ENCODE results near the gene LARP6.
"Not testable (repeated sequence)": the region's sequence is repeated elsewhere in the genome, so short reads cannot be mapped to it uniquely, and the experiment has no call there.

The LARP6 gene

DNA sequence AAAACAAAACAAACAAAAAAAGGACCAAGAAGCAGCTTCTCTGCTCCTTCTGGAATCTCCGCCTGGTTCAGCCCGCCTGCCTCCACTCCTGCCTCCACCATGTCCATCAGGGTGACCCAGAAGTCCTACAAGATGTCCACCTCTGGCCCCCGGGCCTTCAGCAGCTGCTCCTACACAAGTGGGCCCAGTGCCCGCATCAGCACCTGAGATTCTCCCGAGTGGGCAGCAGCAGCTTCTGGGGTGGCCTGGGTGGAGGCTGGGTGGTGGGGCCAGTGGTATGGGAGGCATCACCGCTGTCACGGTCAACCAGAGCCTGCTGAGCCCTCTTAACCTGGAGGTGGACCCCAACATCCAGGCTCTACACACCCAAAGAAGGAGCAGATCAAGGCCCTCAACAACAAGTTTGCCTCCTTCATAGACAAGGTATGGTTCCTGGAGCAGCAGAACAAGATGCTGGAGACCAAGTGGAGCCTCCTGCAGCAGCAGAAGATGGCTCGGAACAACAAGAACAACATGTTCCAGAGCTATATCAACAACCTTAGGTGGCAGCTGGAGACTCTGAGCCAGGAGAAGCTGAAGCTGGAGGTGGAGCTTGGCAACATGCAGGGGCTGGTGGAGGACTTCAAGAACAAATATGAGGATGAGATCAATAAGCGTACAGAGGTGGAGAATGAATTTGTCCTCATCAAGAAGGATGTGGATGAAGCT lies 4.8 kb upstream of the LARP6 start:
- not testable (repeated sequence) for DNase-seq

DNA sequence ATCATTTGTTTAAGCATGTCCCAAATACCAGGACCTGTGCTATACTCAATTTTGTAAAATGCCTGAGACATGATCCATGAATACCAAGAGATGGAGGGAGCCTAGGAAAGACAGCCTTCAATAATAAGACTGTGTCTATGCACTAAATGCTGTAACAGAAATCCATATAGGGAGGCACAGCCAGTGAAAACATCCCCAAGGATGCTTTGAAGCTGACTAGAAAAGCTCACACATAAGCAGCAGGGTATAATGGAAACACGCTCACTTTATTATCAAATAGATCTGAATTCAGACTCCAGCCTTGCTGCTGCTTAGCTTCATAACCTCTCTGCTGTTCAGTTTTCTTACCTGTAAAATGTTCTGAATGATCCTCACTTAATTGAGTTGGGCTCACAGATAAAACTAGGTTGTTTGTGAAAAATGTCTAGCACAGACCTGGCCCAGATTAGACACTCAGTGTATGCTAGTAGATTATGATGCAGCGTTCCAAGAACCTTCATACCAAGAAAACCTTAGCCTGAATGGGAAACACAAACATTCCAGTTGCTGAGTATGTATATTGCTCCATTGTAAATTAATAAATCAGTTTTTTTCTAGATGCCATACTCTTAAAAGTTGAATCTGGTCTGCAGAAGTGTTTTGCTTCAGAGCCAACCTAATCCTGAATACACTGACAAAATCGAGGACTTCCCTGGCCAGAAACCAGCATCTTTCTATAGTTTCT lies 3.8 kb upstream of the LARP6 start:
- no peak for DNase-seq

DNA sequence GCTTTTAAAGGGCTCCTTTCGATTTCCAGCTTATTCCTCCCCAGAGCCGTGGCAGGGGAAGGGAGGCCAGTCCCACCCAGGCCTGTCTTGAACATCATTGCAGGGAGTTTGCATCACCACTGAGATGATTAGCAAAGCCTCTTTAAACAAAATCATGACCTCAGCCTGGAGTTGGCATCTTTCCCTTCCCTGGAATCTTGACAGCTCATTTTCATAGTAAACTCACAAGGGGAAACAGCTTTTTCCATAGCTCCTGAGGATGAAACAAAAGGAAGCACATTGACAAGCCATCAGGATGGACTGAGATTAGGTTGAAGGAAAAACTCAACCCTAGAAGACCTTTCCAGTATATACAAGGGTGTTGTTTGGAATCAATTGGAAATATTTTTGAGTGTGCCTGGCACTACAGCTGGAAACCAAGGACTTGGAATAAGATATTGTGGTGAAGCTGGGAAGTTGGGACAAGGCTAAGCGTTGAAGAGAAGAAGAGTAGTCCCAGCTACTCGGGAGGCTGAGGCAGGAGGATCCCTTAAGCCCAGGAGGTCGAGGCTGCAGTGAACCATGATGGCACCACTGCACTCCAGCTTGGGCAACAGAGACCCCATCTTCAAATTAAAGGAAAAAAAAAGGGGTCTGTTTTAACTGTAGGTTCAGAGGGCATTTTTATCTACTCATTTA lies 3.1 kb upstream of the LARP6 start:
- DNase-seq: peak in 1 of 3 donors; percentile 5

DNA sequence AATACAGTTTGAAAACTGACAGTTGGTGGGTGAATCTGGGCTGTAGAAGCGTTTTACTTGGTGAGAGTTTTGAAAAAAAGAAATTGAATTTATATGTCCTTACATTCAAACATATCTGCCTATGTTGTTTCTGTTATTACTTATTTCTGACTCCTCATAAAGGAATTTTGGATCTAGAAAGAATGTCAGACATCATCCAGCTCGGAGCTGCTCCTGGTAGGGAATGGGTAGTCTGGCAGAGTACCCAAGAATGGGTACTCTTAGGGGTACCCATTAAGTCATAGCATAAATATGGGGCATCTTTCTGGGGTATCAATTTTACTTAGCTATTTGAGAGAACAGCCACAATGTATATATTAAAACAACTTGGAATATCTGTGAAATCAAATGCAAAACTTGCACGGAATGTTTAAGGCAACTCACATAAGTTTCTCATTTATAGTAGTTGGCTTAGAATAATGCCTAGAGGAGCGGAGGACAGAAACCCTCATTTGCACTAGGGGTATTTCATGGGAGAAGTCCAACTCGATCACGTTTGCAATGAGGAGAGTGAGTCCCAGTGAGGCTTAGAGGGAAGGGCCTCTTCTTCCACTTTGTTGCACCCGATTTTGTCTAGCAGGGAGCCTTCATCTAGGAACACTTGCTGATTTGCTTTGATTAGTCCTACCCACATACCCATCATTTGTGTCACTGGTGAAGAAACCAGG lies 2.4 kb upstream of the LARP6 start:
- DNase-seq: no peak

DNA sequence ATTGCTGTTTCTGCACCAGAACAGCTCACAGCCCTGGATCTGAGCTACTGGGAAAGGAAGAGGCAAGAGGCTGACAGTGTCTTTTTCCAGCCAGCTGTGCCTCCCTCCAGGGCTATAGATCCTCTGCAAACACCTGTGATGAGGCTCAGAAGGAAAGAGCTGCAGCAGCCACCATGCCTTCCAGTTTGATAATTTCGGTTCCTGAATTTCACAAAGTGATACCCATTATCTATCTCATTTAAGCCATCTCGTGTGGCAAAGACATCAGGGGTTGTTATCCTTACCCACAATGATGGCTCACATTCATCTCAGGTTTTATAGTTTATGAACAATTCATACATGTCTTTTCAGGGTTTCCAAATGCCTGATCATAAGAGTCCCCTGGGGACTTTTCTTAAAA lies 1.8 kb upstream of the LARP6 start:
- no peak for DNase-seq

DNA sequence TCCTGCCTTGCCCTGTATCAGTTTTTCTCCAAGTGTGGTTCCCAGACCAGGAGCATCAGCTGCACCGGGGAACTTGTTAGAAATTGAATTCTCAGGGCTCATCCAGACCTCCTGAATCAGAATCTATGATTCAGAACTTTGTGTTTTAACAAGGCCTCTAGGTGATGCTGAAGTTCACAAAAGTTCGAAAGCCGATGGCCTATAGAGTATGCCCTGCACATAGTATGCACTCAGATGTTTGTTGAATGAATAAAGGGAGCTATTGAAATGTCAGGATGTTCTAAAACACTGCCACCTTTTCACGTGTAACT lies 664 bp upstream of the LARP6 start:
- DNase-seq: no peak

DNA sequence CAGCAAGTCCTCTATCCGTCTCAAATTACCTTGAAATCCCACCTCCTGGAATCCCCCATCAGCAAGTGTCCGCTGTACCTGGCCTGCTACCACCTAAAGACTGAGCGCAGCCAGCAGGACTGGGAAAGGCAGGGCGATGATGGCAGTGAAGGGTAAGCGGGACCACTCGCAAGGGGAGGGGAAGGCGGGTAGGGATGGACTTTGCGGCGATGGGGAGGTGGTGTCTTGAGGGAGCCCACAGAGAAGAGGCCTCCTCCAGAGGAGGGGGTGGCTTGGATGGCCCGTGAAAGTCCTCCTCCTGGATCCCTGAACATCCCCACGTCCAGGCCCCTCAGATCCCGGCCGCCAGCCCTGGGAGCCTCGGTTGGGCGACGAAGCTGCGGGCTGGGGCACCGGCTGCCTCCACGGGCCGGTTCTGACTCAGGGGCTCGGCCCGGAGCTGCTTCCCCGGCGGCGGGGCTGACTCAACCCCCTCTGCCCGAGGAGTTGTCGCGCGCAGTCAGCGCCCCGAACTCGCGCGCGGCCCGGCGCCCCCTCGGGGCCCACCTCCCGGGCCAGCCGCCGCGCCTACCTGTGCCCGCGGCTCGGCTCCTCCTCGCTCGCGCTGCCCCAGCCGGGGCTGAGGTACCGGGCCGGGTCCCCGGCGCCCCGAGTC lies 512 bp downstream of the LARP6 start:
- DNase-seq: peak in 2 of 3 donors; percentile 38 to 43

DNA sequence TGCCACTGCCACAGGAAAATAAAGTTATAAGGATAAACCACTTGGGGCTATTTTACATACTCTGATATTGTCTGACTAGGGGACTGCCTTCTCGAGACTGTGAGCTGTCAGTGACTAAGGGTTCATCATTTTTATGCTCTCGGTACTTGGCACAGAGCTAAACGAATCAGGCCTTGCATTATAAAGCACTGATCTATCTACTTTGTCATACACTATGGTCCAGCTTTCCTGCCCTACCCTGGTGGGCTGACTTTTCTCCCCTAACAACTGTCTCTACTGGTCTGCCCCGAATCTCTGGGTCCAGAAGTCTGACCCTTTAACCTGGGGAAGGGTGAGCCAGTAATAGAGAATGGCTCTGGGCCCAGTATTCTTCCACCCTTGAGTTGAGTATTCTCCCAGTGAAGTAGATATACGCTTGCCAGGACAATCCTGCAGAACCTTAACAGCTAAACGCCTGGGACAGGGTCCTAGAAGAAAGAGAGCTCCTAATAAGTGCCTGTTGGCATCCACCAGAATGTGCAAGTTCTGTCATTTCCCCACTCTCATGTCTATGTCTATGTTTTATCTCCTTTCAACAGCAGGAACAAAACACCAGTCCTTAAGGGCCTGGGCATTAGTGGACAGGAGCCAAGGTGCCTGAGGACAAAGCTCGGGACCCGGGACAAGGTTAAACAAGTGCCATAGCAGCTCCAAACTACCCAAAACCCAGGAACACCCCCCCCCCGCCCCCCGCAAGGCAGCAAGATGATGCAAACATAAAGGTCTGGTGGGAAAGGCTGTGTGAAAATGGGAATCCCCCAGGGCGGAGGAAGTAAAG lies 1.2 kb downstream of the LARP6 start:
- DNase-seq: no peak

DNA sequence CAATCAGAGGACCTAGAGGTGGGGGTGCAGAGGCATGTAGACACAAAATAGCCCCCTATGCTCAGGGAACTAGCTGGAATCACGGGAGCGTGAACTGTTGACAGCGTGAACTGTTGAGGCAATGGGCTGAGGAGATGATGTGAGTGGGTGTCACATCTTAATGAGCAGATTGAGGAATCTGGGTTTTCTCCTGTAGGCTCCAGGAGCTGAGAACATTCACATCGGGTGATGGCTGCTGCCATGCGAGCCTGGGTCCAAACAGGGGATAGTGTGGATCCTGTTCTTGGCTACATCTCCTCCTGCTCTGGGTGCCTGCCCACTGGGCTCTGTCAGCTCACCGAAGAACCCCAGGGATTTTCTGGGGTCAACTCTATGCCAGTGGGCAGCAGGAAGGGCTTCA lies 2.1 kb downstream of the LARP6 start:
- no peak for DNase-seq

DNA sequence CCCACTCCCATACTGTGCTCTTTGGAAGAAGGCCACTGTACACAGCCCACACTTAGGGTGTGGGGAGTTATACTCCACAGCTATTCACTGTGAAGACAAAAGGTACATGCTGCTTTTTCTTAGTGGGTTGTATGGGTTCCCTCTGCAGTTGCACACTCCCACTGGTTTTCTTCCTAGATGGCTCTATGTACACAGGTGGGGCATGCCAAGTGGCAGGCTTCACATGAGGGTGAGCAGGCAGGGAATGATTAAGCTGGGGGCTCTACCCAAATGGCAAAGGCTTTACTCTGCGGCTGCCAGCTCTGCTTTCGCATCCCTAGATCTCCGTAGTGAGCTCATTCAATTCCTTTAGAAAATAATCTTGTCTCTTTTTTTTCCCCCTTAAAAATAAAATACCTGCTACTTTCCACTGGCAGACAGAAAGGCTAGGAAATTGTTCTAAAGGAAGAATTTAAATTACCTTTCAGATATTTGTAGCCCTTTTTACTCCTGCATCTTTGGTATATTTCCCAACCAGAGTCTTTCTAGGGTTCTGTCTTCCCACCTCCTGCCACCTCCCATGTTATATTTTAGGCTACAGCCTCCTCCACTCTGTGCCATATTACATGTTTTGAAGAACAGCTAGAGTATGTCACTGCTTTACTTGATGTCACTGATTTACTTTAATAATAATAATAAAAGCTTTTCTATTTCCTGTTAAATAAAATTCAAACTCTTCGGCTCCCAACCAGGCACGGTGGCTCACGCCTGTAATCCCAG lies 8.2 kb downstream of the LARP6 start:
- no peak for DNase-seq

DNA sequence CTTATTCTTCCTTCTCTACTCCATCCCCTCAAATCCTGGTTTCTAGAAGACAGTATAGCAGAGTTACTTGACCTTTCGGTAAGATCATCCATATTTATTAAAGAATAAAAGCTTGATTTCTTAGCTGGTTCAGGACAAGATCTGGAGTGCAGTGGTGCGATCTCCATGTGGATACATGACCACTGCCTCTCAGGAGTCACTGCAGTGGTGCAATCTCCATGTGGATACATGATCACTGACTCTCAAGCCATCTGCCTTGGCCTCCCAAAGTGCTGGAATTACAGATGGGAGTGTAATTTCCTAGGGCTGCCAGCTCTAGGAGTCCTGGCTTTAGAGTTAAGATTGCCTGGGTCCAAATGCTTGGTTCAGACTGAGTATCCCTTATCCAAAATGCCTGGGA lies 16.5 kb downstream of the LARP6 start:
- DNase-seq: no peak

DNA sequence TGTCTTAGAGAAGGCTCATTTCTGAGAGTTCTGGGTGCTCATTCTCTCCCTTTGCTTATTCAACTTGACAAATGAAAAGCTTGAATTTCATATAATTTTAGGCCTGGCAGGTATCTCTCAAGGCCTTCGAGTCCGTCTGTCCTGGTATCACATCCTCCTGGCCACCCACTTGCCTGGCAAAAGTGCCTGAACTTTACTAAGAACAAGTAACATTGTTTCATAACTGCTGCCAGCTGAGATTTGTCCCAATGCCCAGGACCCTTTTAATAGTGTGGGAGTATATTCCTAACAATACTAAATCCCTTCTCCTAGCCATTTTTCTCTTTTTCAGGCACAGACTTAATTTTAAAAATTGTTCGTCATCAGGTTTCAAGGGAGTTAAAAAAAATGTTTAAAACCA lies 18.1 kb downstream of the LARP6 start:
- DNase-seq: no peak

DNA sequence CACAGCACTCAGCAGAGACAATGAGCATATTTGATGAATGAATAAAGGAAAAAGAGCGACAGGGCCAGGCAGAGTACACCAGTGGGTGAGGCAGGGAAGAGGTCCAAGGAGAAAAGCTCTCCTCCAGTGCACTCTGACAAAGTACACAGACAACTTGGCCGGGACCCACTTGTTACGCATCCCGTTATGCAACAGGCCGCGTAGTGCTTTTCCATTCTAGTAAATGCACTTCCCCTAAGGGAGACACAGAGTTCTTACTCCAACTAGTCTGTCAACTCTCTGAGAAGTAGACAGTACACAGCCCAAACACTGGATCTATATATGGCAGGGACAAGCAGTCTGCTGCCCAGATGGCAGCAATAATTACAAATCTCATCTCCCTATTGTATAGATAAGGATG lies 18.5 kb downstream of the LARP6 start:
- no peak for DNase-seq

DNA sequence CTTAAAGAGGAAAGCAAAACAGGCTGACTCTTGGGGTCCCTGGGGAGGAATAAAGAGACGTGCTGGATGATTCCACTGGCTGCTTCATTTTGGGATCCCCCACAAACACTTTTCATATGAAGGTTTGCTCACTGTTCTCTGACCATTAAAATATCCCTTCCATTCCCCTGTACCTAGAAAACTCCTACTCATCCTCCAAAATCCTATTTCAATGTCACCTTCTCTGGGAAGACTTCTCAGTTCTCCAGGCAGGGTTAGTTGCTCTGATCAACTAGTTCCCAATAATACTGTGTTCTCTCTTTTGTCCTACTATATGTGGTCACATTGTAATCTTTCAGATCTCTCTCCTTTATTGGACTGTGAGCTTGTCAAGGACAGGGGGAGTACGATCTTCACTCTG lies 19.0 kb downstream of the LARP6 start:
- DNase-seq: no peak

DNA sequence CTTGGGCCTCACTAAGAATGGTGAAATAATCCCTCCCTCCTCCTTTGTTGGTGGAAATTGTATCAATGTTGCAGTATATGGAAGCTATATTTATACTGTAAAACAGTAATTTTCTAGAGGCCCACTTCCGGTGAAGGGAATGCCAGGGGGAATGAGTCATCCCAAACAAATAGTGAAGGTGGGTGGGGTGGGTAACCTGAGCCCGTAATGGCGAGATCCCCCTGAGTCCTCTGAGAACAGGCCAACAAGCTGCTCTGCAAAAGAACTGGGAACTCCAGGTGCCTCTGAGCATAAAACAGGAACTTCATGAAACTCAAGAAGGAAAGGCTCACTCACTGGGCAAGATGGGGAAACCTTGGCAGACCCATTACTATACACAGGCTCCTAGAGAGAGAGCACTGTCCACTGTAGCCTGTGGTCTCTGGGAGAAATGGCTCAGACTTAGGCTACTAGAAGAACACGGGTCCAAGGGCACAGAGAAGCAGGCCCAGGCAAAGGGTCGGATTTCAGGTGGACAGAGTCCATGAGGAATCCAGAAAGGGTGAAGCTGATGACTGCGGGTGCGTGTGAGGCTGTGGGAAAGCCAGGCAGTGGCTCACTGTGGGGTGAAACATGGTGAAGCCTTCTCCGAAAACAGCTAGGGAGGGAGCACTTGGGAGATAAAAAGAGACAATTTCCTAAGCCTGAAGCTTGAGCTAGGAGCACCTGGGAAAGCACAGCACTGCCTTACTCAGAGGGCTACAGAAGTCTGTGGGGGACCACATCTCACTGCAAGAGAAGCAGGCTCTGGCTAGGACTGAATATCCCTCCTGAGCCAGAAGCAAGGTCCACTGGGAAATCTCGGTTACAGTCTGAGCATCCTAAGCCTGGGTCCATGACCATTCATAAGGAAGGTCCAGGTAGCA lies 19.8 kb downstream of the LARP6 start:
- peak in 1 of 3 donors; percentile 24 for DNase-seq

DNA sequence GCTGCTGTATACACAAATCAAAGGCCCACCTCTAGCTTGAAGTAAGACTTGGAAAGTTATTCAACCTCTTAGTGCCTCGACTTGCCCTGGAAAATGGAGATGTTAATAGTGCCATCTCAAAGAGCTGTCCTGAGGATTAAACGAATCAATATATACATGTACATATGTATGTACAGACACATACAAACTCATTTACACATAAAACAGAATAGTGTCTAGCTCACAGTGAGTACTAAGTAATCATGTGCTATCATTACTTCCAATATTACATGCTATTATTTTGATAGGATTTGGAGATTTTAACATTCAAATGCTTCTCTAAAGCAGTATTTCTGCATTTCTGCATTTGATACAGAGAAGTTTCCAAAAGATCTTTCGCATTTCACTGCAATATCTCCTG lies 20.5 kb downstream of the LARP6 start:
- DNase-seq: no peak

DNA sequence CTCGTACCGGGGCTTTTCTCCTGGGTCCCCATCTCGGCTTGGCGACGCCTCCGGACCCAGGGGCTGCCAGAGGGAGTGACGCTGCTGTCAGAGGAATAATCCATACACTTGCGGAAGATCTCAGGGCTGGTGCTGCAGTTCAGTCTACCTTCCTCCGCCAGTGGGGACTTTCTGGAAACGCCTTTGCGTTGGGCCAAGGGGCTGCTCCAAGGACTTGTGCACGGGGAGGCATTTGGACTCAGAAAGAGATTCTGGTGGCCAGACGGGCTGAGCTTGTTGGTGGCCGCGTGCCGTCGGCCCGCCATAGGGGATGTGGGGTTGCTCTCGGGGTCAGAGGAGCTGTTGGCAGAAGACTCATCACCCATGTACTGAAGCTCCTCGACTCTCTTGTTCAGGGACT lies 21.8 kb downstream of the LARP6 start:
- no peak for DNase-seq

DNA sequence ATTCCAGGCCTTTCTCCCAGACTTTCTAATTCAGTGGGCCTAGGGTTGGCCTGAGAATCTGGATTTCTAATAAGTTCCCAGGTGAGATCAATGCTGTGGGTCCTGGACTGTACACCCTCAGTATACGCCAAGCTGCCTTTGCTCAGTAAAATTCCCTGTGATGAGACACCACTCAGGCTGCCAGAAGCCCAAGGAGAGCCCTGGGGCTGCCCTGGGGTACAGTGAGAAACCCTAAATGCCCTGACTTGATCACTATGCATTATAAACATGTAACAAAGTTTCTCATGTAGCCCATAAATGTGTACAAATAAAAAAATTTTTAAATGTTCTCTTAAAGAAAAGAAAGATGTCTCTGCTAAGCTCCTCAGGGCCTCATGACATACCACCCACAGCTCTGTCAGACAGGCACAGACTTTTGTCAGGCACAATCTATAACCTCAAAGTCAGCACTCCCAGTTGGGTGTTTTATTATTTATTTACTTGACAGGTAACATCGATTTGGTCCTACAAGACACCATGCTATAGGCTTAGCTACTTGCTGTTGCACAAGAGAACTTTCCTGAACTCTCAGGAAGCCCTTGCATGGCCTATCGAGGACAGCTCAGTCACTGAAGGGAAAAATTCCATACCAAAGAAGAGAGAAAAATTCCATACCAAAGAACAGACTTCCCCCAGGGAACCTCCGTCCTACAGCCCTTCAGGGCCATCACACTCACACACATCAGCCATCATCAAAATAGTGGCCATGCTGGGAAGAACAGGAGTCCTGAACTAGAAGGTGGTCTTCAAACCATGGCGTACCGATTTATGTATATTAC lies 22.7 kb downstream of the LARP6 start:
- no peak for DNase-seq

DNA sequence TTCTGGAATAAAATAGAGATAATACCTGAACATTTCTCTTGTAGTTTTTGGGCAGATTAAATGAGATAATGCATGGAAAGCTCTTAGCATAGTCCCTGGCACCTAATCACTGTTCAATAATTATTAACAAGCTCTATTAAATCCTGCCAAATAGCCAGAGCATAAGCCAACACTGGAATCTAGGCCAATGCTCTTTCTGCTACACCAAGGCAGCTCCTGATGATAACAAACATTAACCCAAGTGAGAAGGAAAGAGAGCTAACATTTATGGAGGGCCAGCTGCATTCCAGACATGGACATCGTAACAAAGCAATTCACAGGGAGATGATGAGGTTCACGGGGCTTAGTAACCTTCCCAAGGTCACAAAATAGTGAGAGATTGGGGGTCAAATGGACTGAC lies 23.3 kb downstream of the LARP6 start:
- no peak for DNase-seq
